ENCODE results near the gene GTPBP2. TPM values are rescaled to one million over a fixed set of nuclear protein-coding genes. Genes with fewer than 3 reads are reported as not detected.

The GTPBP2 gene
- total and polyA plus RNA-seq, 2 of the 13 experiments (the other 11 are each of a cell fraction or from before 2014, with no cell fraction given) = 26.9 to 88.2 TPM

DNA sequence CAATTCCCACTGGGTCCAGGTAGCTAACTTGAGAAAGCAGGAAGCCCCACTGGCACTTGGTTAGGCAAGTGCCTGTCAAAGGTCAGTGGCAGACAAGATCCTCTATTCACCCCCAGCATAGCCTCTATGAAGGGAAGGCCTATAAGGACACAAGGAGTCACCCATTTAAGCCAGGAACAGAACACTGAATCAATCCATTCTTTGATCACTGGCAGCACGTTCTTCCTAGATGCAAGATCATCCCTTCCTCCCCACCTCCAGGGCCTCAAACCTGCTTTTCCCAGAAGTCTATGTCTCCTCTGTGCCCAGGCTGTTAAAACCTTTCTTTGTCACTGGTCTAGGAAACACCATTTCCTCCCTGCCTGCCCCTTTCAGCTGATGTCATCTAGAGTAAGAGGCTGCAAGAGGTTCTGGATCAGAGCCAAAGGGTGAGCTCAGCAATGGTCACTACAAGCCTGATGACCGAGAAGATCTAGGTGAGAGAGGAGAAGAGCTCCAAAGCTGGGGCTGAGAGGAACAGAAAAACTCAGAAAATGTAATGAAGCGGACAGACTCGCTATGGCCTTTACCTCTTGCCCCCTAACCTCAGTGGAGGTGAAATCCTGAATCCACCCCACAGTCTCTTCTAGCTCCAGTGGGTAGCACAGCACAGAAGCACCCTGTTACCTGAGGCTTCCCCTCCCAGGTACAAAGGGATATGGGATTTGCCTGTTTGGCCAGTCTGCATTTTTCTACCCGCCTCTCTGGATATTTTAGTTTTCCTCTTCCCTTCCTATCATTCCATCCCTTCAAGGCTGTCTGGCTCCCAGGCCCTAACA, 1.8 kb downstream of the GTPBP2 start (continued):
- TF ChIP-seq, protein P1, sequence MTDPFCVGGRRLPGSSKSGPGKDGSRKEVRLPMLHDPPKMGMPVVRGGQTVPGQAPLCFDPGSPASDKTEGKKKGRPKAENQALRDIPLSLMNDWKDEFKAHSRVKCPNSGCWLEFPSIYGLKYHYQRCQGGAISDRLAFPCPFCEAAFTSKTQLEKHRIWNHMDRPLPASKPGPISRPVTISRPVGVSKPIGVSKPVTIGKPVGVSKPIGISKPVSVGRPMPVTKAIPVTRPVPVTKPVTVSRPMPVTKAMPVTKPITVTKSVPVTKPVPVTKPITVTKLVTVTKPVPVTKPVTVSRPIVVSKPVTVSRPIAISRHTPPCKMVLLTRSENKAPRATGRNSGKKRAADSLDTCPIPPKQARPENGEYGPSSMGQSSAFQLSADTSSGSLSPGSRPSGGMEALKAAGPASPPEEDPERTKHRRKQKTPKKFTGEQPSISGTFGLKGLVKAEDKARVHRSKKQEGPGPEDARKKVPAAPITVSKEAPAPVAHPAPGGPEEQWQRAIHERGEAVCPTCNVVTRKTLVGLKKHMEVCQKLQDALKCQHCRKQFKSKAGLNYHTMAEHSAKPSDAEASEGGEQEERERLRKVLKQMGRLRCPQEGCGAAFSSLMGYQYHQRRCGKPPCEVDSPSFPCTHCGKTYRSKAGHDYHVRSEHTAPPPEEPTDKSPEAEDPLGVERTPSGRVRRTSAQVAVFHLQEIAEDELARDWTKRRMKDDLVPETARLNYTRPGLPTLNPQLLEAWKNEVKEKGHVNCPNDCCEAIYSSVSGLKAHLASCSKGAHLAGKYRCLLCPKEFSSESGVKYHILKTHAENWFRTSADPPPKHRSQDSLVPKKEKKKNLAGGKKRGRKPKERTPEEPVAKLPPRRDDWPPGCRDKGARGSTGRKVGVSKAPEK (CRISPR knock-in tag; IDR thresholded peaks at IDR 0.05; ENCODE audit: borderline replicate concordance) = no peak
- TF ChIP-seq ZNF891 (CRISPR knock-in tag; IDR thresholded peaks at IDR 0.05) = peak; percentile 24; the same call in 1 of the 2 replicates
- TF ChIP-seq KDM4B (CRISPR knock-in tag; IDR thresholded peaks at IDR 0.05) = peak; percentile 9; the same call in 1 of the 2 replicates
- peak in 1 of 2 experiments; percentile 45; a peak in 1 of 4 replicates for TF ChIP-seq EP300 (IDR thresholded peaks at IDR 0.05; ENCODE audit: low read depth in 2 of 2, low read length in 2 of 2)
- peak; percentile 88 for TF ChIP-seq EP300 (CRISPR knock-in tag; IDR thresholded peaks at IDR 0.05; ENCODE audit: borderline replicate concordance)
- TF ChIP-seq YEATS2 (CRISPR knock-in tag; IDR thresholded peaks at IDR 0.05; ENCODE audit: borderline replicate concordance) = no peak
- peak; percentile 83 for TF ChIP-seq NR2C2 (CRISPR knock-in tag; IDR thresholded peaks at IDR 0.05; ENCODE audit: borderline replicate concordance)
- TF ChIP-seq TBX2 (CRISPR knock-in tag; IDR thresholded peaks at IDR 0.05; ENCODE audit: borderline replicate concordance) = peak; percentile 41; the same call in 1 of the 2 replicates
- TF ChIP-seq, protein P2, sequence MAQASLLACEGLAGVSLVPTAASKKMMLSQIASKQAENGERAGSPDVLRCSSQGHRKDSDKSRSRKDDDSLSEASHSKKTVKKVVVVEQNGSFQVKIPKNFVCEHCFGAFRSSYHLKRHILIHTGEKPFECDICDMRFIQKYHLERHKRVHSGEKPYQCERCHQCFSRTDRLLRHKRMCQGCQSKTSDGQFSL (CRISPR knock-in tag; IDR thresholded peaks at IDR 0.05) = no peak
- TF ChIP-seq GABPA (IDR thresholded peaks at IDR 0.05; ENCODE audit: low read depth, low read length) = no peak
- TF ChIP-seq GABPA (CRISPR knock-in tag; IDR thresholded peaks at IDR 0.05; ENCODE audit: low read depth) = peak; percentile 53
- TF ChIP-seq MEIS2 (CRISPR knock-in tag; IDR thresholded peaks at IDR 0.05) = no peak
- TF ChIP-seq SNRNP70 (IDR thresholded peaks at IDR 0.05; ENCODE audit: low read depth, low read length) = no peak
- peak; percentile 72; the same call in 1 of the 2 replicates for TF ChIP-seq MIER3 (CRISPR knock-in tag; IDR thresholded peaks at IDR 0.05; ENCODE audit: borderline replicate concordance)
- 0 out of 2 replicates have a peak, but pooled peaks have one; percentile 10 for TF ChIP-seq FOXA3 (CRISPR knock-in tag; IDR thresholded peaks at IDR 0.05)
- peak; percentile 62; the same call in 1 of the 2 replicates for TF ChIP-seq NFIC (IDR thresholded peaks at IDR 0.05; ENCODE audit: low read length)
- TF ChIP-seq ZNF501 (CRISPR knock-in tag; IDR thresholded peaks at IDR 0.05) = peak; percentile 54
- TF ChIP-seq ZNF652 (CRISPR knock-in tag; IDR thresholded peaks at IDR 0.05; ENCODE audit: borderline replicate concordance, low read depth) = peak; percentile 8; the same call in 1 of the 2 replicates
- TF ChIP-seq FOXK1 (CRISPR knock-in tag; IDR thresholded peaks at IDR 0.05; ENCODE audit: borderline replicate concordance, low read depth) = peak; percentile 47; the same call in 1 of the 2 replicates
- TF ChIP-seq ZNF672 (CRISPR knock-in tag; IDR thresholded peaks at IDR 0.05) = no peak
- TF ChIP-seq ZNF616 (CRISPR knock-in tag; IDR thresholded peaks at IDR 0.05; ENCODE audit: low read depth) = no peak
- TF ChIP-seq TEAD3 (CRISPR knock-in tag; optimal IDR thresholded peaks at IDR 0.05; ENCODE audit: borderline replicate concordance) = peak; percentile 35
- peak; percentile 77 for TF ChIP-seq KLF6 (CRISPR knock-in tag; IDR thresholded peaks at IDR 0.05)
- peak; percentile 82 for TF ChIP-seq CEBPG (CRISPR knock-in tag; IDR thresholded peaks at IDR 0.05)
- peak; percentile 24; the same call in 1 of the 2 replicates for TF ChIP-seq HMG20A (CRISPR knock-in tag; IDR thresholded peaks at IDR 0.05; ENCODE audit: borderline replicate concordance)
- peak in 1 of 2 experiments; percentile 37; a peak in 1 of 4 replicates for TF ChIP-seq KLF16 (CRISPR knock-in tag; IDR thresholded peaks at IDR 0.05)
- no peak for TF ChIP-seq SOX6 (IDR thresholded peaks at IDR 0.05)
- TF ChIP-seq SOX6 (CRISPR knock-in tag; IDR thresholded peaks at IDR 0.05) = peak; percentile 48
- TF ChIP-seq PLRG1 (conservative IDR thresholded peaks at IDR 0.05) = no peak
- TF ChIP-seq POLR2A (IDR thresholded peaks at IDR 0.05; ENCODE audit: insufficient read depth in 1 of 2, low read depth in 2 of 2, low read length in 2 of 2) = peak in 1 of 2 experiments; percentile 26; a peak in 1 of 4 replicates
